WI38 (cell line): ENCODE measurements around the gene PDE1A.
"Not testable (repeated sequence)": the region's sequence is repeated elsewhere in the genome, so short reads cannot be mapped to it uniquely, and the experiment has no call there.

Source experiments
- H3K4me3 ChIP-seq: 2 replicates; pipeline ENCODE4 v1.5.1; 2011; ENCODE audit warnings: low read depth, mild to moderate bottlenecking, control low read depth, low read length
- TF ChIP-seq, protein P1 (sequence below): IDR thresholded peaks from 2 replicates; pipeline ENCODE4 v1.5.1; 2012; ENCODE audit warnings: low read depth, mild to moderate bottlenecking, control low read depth, low read length

PDE1A gene

DNA sequence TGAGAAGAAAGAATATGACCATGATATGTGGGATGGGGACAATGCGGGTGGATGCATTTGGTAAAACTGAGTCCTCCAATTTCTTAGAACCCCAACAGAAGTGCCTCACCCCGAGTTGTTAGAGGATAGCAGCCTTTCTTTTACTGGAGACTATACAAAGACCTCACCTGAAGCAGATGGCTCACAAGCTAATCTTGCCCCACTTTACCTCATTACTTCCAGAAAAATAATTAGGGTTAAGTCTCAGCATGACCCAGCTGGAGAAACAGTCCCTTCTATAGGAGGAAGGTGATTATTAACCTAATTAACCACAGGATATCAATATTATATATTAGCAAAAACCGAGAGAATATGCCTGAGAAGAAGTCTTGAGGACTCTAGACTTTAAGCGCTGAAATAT lies 128.4 kb downstream of the PDE1A start:
- H3K4me3 ChIP-seq, result no peak overlapping the region
- TF ChIP-seq, protein P1, sequence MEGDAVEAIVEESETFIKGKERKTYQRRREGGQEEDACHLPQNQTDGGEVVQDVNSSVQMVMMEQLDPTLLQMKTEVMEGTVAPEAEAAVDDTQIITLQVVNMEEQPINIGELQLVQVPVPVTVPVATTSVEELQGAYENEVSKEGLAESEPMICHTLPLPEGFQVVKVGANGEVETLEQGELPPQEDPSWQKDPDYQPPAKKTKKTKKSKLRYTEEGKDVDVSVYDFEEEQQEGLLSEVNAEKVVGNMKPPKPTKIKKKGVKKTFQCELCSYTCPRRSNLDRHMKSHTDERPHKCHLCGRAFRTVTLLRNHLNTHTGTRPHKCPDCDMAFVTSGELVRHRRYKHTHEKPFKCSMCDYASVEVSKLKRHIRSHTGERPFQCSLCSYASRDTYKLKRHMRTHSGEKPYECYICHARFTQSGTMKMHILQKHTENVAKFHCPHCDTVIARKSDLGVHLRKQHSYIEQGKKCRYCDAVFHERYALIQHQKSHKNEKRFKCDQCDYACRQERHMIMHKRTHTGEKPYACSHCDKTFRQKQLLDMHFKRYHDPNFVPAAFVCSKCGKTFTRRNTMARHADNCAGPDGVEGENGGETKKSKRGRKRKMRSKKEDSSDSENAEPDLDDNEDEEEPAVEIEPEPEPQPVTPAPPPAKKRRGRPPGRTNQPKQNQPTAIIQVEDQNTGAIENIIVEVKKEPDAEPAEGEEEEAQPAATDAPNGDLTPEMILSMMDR, result no peak

- no peak overlapping the region for H3K4me3 ChIP-seq
- TF ChIP-seq, protein P1, result no peak
These were observed 135.5 kb downstream of the PDE1A start for GRCh38 chr2:182291296-182291695.

- TF ChIP-seq, protein P1, result no peak
- no peak overlapping the region for H3K4me3 ChIP-seq
These were observed 143.3 kb downstream of the PDE1A start for GRCh38 chr2:182283512-182283911.

DNA sequence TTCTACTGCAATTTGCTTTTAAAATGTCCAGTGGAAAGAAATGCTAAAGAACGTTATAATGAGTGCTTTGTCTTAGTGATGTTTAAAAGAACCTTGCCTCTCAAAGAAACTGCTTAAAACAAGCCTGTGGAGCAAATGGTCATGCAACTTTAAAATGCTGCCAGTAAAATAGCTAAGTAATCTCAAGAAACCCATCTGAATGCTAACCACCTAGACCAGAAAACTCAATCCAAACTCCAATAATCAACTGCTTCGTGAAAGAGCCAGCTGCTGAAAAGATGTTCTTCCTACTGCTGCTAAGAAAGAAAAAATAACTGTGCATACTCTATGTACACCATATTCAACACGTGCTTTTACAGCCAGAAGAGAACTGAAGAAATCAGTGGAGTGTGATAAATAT lies 145.6 kb downstream of the PDE1A start:
- H3K4me3 ChIP-seq, result no peak overlapping the region
- TF ChIP-seq, protein P1, result no peak

DNA sequence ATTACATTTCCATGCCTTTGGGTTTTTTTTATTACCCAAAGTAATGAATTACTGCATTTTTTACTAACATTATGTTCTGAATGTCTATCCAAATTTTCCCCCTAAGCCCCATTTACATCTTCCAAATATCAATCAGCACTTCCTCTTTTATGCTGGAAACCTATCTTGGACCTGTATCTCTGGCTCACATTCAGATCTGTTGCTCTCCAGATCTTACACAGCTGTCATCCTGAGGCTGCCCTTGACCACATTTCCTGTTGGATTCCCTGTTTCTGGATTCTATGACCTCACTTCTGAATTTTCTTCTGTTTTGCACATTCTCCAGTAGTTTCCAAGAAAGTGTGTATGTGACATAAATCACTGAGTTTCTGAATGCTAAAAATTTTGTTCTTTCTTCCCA lies 146.7 kb downstream of the PDE1A start:
- TF ChIP-seq, protein P1, result no peak
- no peak overlapping the region for H3K4me3 ChIP-seq

DNA sequence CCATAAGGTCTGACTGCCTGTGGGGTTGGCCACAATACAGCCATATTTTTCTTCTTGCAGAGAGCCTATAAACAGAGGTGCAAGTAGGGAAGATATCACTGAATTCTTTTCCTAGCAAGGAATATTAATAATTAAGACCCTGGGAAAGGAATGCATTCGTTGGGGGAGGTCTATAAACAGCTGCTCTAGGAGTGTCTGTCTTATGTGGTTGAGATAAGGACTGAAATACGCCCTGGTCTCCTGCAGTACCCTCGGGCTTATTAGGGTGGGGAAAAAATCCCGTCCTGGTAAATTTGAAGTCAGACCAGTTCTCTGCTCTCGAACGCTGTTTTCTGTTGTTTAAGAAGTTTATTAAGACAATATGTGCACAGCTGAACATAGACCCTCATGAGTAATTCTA lies 150.2 kb downstream of the PDE1A start:
- H3K4me3 ChIP-seq, result not testable (repeated sequence)

DNA sequence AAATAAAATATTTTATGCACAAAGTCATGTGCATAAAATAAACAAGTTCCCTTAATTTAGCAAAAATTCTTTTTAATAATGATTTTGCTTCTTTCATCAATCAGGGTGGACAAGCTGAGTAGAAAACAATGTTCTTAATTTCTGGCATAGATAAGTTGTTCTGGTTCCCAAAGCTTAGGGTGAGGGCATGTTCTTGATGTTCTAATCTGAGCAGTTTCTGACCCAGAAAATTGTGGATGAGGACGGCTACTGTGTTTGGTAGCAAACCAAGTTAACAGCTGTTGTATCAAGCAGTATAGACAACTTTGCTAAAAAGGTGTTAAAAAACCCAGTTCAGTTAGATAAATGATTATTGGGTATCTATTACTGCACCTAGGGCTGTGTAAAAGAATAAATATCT lies 158.9 kb downstream of the PDE1A start:
- TF ChIP-seq, protein P1, result no peak
- H3K4me3 ChIP-seq, result no peak overlapping the region

DNA sequence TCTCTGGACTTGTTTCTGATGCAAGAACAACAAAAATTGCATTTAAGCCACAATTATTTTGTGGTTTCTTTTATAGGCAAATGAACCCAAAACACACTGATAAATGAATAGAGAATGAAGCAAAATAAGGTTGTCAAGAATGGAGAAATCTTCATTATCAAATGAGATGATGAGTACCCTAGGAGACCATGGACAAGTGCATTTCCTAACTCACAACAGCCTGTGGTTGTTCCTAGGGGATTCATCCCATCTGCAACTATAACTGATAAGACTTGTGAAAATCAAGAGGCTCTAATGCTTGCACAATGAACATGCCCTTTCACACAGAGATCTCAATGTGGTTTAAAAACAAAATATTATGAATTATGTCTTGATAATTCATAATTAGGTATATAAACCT lies 159.9 kb downstream of the PDE1A start:
- no peak overlapping the region for H3K4me3 ChIP-seq
- TF ChIP-seq, protein P1, result no peak
